Stimulated activated naive B cell treated with anti-CD40 and anti-IgM and Interleukin-4, amounts not matched to agents 10 μg/mL and 1 μg/mL and 100 μg/mL, for 72 hours (primary cell): ENCODE measurements around the gene CLTRN.
"Not testable (repeated sequence)": the region's sequence is repeated elsewhere in the genome, so short reads cannot be mapped to it uniquely, and the experiment has no call there.

Experiments
- ATAC-seq, 2 donors: fragments of 150-1000 bp; cut with Tn5 transposase; replicated peaks; 2 replicates each; pipeline ENCODE4 v1.10.0; 2021; ENCODE audit warnings: moderate library complexity in 1 of 2
- DNase-seq: peaks from one replicate; pipeline ENCODE4 v3.0.0; 2021
- H3K27ac Mint-ChIP-seq: one replicate; pipeline ENCODE4 v1.8.0; 2022; ENCODE audit warnings: mild to moderate bottlenecking, mixed read lengths
- H3K27me3 Mint-ChIP-seq, 2 donors: one replicate each; pipeline ENCODE4 v1.8.0; 2022; ENCODE audit warnings: mixed read lengths in 2 of 2
- H3K36me3 Mint-ChIP-seq, 2 donors: one replicate each; pipeline ENCODE4 v1.8.0; 2022; ENCODE audit warnings: mixed read lengths in 2 of 2, mild to moderate bottlenecking in 1 of 2
- H3K4me1 Mint-ChIP-seq, 2 donors: one replicate each; pipeline ENCODE4 v1.8.0; 2022; ENCODE audit warnings: mixed read lengths in 2 of 2, mild to moderate bottlenecking in 1 of 2
- H3K4me3 Mint-ChIP-seq, 2 donors: one replicate each; pipeline ENCODE4 v1.8.0; 2022; ENCODE audit warnings: mild to moderate bottlenecking in 2 of 2, mixed read lengths in 2 of 2, moderate library complexity in 1 of 2
- H3K9me3 Mint-ChIP-seq, 2 donors: one replicate each; pipeline ENCODE4 v1.8.0; 2022; ENCODE audit warnings: mixed read lengths in 2 of 2, mild to moderate bottlenecking in 1 of 2

CLTRN gene, protein sequence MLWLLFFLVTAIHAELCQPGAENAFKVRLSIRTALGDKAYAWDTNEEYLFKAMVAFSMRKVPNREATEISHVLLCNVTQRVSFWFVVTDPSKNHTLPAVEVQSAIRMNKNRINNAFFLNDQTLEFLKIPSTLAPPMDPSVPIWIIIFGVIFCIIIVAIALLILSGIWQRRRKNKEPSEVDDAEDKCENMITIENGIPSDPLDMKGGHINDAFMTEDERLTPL

DNA sequence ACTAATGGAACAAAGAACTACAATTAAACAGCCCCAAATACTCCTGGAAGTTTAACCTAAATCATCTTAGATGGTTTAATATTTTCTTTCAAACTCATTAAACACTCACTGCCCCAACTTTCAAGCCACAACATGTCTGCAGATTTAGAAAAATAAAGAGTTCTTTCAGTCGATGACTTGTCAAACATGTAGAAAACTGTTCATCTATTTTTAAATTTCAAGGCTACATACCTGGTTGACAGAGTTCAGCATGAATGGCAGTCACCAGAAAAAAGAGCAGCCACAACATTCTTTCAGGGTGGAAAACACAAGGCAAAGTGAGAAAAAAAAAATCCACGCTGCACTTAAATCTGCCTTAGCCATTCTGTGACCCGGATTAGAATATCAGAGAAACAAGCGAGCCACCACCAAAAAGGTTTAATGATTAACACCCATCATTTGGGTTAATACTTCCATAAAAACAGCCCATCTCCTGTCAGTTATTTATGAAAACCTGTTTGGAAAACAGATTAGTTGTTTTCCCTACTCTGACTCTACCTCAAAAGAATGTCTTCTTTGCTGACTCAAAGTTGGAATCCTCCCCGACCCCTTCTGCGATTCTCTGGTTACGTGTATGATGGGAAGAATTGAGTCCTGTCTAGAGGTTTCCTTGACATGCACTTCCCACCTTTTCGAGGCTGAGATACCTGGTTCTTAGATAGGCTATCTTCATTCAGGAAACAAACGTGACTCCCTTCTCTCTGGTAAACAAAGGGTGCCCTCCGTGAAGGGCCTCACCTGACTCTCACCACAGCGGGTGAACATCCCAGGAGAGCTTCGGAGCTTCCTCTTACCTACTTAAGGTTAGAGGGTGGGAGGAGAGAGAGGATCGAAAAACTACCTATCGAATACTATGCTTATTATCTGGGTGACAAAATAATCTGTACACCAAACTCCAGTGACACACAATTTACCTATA lies at the start of gene CLTRN:
Gene CLTRN (minus strand): TSS at position 319 of the 958 bp plus-strand sequence. CDS start 30 bp downstream, at position 289.
- H3K4me3 Mint-ChIP-seq: no peak within 1 kb of the TSS
- ATAC-seq: no peak
- no peaks in the 10 kb centered on the region for H3K9me3 Mint-ChIP-seq
- peaks cover 13 to 43% of the 10 kb centered on the region in 2 donors for H3K27me3 Mint-ChIP-seq
- DNase-seq: no peak
- no peak within 1 kb of the TSS for H3K27ac Mint-ChIP-seq
- no peaks in the 10 kb centered on the region for H3K36me3 Mint-ChIP-seq
- H3K4me1 Mint-ChIP-seq: no peaks in the 10 kb centered on the region

DNA sequence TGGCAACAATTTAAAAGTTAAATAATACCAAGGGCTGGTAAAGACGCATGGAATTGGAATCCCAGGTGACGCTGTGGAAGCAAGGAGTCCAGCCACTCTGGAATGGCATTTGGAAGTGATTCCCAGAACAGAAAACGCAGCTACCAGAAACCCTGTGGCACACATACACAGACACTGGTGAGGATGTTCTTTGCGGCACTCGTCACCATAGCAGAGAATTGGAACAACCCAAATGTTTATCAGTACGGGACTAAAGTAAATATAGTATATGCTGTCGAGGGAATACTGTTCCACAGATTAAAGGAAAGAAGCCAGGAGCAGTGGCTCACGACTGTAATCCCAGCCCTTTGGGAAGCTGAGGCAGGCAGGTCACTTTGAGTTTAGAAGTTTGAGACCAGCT lies 39.7 kb upstream of the CLTRN start:
- not testable (repeated sequence) for H3K27me3 Mint-ChIP-seq, ATAC-seq, DNase-seq, H3K4me3 Mint-ChIP-seq, H3K27ac Mint-ChIP-seq, H3K4me1 Mint-ChIP-seq, H3K9me3 Mint-ChIP-seq
- peaks cover 5 to 39% of the 10 kb centered on the region in 2 donors for H3K36me3 Mint-ChIP-seq

DNA sequence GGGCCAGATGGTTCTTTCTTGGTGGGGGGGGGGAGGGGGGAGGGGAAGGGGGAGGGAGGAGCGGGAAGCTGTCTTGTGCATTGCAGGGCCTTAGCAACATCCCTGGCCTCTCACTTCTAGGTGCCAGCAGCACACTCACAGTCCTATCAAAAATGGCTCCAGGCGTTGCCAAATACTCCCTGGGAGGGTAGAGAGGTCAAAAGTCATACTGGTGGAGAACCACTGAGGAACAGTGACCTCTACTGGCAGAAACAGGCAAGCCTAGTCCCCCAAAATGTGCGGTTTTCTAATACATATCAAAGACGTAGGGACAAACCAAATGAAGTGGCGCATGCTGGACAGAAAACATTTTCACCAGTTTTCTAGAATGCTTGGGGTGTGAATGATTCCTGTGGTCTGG lies 39.2 kb upstream of the CLTRN start:
- peak in 1 of 2 donors; percentile 64 for ATAC-seq
- H3K27ac Mint-ChIP-seq, DNase-seq, H3K27me3 Mint-ChIP-seq, H3K9me3 Mint-ChIP-seq, H3K4me3 Mint-ChIP-seq, H3K4me1 Mint-ChIP-seq: not testable (repeated sequence)
- H3K36me3 Mint-ChIP-seq: peaks cover 5 to 42% of the 10 kb centered on the region in 2 donors

DNA sequence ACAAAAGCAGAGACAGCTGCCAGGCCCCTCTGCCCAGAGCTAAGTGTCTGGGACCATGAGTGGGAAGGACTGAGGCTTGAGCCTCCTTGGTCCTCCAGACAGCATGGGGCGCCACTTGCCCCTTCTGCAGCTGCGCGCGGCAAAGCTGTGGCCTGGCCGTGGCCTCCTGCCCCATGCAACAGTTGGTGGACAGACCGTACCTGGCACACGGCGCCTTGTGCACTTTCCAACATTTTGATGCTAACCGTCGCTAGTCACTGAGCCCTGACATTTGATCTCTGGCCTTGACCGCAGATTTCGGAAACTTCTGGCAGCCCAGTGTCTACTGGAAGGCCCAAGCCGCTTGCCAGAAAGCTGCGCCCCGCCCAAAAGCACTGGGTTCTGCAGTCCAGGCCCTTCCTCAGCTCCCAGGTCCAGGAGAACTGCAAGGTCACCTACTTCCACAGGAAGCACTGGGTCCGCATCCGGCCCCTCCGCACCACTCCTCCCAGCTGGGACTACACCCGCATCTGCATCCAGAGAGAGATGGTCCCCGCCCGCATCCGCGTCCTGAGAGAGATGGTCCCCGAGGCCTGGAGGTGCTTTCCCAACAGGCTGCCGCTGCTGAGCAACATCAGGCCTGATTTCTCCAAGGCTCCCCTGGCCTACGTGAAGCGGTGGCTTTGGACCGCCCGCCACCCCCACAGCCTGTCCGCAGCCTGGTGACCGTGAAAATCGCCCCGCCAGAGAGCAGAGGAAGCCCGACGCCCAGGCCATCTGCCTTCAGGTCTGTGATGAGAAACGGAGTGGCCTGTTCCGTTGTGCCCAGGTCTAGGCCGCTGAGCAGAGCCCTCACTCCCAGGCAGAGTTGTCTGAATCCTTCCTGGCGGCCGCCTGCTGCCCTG lies 38.1 kb upstream of the CLTRN start:
- DNase-seq (no peak), ATAC-seq (no peak)
- Mint-ChIP-seq H3K4me3 (no peak overlapping the region), H3K9me3 (no peaks in the 10 kb centered on the region), H3K4me1 (no peaks in the 10 kb centered on the region), H3K27ac (no peak overlapping the region), H3K36me3 (peaks cover 5 to 37% of the 10 kb centered on the region in 2 donors), H3K27me3 (no peaks in the 10 kb centered on the region)

DNA sequence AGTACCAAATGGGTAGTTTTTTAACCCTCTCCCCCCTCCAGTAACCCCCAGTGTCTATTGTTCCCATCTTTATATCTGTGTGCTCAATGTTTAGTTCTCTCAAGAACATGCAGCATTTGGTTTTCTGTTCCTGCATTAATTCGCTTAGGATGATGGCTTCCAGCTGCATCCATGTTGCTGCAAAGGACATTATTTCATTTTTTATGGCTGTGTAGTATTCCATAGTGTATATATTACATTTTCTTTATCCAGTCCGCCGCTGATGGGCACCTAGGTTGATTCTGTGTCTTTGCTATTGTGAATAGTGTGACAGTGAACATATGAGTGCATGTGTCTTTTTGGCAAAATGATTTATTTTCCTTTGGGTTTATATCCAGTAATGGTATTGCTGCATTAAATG lies 31.9 kb upstream of the CLTRN start:
- Mint-ChIP-seq H3K27ac (no peak overlapping the region), H3K9me3 (no peaks in the 10 kb centered on the region), H3K36me3 (peaks cover 14 to 60% of the 10 kb centered on the region in 2 donors), H3K27me3 (no peaks in the 10 kb centered on the region), H3K4me1 (peaks cover 2 to 6% of the 10 kb centered on the region in 2 donors), H3K4me3 (no peak overlapping the region)
- ATAC-seq: no peak
- no peak for DNase-seq

DNA sequence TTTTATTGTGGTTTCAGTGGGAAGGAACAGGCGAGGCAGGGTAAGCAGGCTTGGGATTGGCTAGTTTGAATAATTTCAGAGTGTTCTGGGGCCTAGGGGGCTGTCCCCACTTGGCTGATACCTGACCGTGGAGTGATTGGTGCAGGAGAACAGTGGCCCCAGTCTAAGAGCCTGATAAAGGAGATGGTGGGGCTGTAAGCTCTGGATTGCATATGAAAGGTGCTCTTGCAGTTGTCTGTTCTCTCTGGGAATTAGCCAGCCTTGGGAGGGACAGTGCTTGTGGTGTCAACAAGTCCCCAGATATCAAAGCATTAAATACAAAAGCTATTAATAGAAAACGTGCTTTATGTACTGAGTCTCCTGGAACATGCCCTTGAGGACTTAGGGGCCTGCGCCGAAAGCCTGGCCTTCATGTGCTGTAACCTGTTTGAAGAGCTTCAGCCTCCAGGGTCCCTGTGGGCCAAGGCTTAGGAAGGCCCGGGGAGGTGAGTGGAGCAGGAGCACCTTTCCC lies 30.4 kb upstream of the CLTRN start:
- peak overlapping the region in 1 of 2 donors; percentile 30 for H3K4me3 Mint-ChIP-seq
- H3K4me1 Mint-ChIP-seq: peaks cover 3 to 6% of the 10 kb centered on the region in 2 donors
- DNase-seq (no peak), ATAC-seq (no peak)
- H3K36me3 Mint-ChIP-seq: peaks cover 22 to 63% of the 10 kb centered on the region in 2 donors
- H3K9me3 Mint-ChIP-seq: no peaks in the 10 kb centered on the region
- H3K27me3 Mint-ChIP-seq: no peaks in the 10 kb centered on the region
- no peak overlapping the region for H3K27ac Mint-ChIP-seq

DNA sequence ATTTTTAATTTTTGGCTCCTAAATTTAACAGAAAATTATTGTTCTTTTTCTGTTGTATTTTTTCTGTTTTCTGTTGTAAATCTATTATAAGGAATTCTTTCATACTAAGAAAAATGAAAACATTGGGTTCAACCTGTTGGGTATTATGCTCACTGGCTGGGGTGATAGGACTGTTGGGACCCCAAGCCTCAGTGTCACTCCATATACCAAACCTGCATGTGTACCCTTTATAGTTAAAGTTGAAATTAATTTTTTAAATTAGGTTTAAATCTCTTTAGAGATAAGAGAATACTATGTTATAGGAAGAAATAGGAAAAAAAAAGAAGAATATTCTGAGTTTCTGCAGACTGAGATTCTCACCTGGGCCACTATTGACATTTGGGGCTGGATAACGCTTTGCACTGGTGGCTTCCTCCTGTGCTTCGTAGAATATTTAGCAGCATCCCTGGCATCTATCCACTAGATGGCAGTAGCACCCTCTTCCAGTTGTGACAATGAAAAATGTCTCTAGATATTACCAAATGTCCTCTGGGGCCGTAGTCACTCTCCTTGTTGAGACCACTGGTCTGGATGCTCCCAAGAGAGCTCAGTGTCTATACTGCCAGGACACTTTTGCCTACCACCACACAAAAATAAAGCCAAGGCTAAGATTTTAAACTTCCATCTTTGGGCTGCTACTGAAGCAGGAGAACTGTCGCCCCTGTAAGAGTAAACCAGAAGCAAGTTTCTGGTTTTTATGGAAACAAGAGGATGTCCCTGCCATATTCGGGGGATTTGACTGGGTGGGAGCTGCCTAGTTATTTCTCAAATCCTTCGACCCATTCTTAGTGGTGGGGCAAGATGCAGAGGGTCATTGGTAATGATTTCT lies 22.4 kb upstream of the CLTRN start:
- DNase-seq (peak; percentile 28), ATAC-seq (peak; percentile 75 to 87)
- H3K36me3 Mint-ChIP-seq: peaks cover 8 to 25% of the 10 kb centered on the region in 2 donors
- no peaks in the 10 kb centered on the region for H3K9me3 Mint-ChIP-seq
- no peak overlapping the region for H3K27ac Mint-ChIP-seq
- peaks cover 6 to 12% of the 10 kb centered on the region in 2 donors for H3K4me1 Mint-ChIP-seq
- no peaks in the 10 kb centered on the region for H3K27me3 Mint-ChIP-seq
- no peak overlapping the region for H3K4me3 Mint-ChIP-seq

DNA sequence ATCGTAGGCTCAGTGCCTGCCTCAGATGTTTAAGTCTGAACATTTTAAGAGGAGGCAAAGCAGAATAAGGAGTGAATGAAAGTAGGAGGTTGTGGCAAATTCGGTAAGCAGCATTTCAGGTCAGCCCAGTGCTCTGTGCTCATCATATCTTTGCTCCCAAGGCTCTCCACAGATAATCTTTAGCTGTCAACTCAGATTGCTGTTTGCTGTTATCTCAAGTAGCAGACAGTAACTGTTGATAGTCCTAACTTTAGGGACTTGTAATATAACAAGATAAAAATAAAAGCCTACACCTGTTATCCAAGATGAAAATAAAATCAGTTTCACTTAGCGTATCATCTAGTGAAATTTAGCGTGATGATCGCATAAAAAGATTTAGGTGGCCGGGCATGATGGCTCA lies 18.6 kb upstream of the CLTRN start:
- no peak overlapping the region for H3K27ac Mint-ChIP-seq
- H3K36me3 Mint-ChIP-seq: peaks cover 4 to 16% of the 10 kb centered on the region in 2 donors
- DNase-seq (no peak), ATAC-seq (no peak)
- H3K4me1 Mint-ChIP-seq: peaks cover 13 to 18% of the 10 kb centered on the region in 2 donors
- no peaks in the 10 kb centered on the region for H3K27me3 Mint-ChIP-seq
- no peak overlapping the region for H3K4me3 Mint-ChIP-seq
- no peaks in the 10 kb centered on the region for H3K9me3 Mint-ChIP-seq

DNA sequence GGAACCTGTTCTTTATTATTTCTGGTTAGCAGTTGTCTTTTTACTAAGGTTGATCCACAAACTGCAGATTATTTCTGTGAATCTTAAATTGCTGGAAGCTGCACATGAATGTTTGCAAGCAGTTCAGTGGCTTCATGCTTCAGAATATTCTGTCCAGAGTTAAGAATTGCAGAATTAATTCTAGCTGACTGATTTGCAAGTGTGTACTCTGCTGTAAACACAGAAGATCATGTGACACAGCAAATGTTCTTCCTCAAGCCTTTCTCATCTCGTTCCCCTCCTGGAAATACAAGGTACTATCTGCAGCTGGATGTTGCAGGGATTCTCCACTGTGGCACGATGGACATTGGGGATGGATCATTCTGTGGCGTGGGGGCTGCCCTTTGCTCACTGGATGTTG lies 16.8 kb upstream of the CLTRN start:
- Mint-ChIP-seq H3K9me3 (no peaks in the 10 kb centered on the region), H3K36me3 (peaks cover 6 to 19% of the 10 kb centered on the region in 2 donors), H3K4me1 (peaks cover 15 to 18% of the 10 kb centered on the region in 2 donors), H3K27me3 (no peaks in the 10 kb centered on the region), H3K4me3 (no peak overlapping the region), H3K27ac (no peak overlapping the region)
- ATAC-seq: no peak
- DNase-seq: no peak

DNA sequence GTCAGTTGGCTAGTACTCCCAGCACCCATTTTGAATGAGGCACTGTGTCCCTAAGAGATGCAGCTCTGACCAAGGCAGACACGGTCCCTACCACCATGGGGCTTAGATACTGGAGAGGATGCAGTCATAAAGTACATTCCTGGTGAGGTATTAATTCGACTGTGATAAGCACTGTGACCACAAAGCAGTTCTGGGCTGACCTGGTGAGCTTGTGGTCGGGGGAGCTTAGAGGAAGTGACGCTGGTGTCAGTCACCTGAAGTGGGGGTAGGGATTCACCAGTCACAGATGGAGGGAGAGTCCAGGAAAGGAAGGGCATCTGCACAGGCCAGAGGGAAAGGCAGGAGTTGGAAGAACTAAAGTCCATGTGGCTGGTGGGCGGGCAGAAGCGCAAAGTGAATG lies 15.8 kb upstream of the CLTRN start:
- DNase-seq (peak; percentile 4), ATAC-seq (peak; percentile 32 to 50)
- no peaks in the 10 kb centered on the region for H3K9me3 Mint-ChIP-seq
- peaks cover 10 to 18% of the 10 kb centered on the region in 2 donors for H3K4me1 Mint-ChIP-seq
- peaks cover 6 to 19% of the 10 kb centered on the region in 2 donors for H3K36me3 Mint-ChIP-seq
- H3K4me3 Mint-ChIP-seq: no peak overlapping the region
- no peaks in the 10 kb centered on the region for H3K27me3 Mint-ChIP-seq
- H3K27ac Mint-ChIP-seq: peak overlapping the region; percentile 60

DNA sequence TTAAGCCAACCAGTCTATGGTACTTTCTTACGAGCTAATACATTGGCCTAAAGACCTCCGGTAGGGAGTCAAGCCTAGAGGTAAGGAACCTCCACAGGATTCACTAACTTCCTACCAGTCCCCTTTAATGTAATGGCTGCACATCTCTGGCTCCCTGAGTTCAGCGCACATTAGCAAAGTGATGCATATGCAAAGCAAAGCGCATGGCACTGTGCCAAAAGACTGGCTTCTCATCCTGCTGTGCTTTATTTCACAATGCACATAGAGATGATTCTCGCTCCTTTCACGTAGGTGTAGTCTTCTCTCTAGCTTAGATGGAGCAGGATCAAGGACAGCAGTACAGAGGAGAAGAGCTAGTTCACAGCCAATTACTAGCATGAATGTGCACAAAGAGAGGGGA lies 14.6 kb upstream of the CLTRN start:
- ATAC-seq (no peak), DNase-seq (no peak)
- H3K4me3 Mint-ChIP-seq: no peak overlapping the region
- H3K27ac Mint-ChIP-seq: no peak overlapping the region
- H3K27me3 Mint-ChIP-seq: no peaks in the 10 kb centered on the region
- no peaks in the 10 kb centered on the region for H3K9me3 Mint-ChIP-seq
- peaks cover 6 to 19% of the 10 kb centered on the region in 2 donors for H3K36me3 Mint-ChIP-seq
- H3K4me1 Mint-ChIP-seq: peaks cover 7 to 18% of the 10 kb centered on the region in 2 donors

DNA sequence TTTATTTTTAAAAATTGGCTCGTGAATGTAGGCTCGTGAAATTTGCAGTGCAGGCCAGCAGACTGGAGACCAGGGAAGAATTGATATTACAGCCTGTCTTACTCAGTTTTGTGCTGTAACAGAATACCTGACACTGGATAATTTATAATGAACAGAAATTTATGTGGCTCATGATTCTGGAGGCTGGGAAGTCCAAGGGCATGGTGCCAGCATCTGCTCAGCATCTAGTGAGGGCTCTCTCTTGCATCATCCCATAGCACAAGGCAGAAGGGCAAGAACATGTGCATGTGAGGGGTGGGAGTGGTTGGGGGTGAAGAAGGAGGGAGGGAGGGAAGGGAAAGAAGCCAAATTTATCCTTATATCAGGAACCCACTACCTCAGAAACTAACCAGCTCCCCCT lies 13.7 kb upstream of the CLTRN start:
- no peak overlapping the region for H3K4me3 Mint-ChIP-seq
- peaks cover 6 to 19% of the 10 kb centered on the region in 2 donors for H3K36me3 Mint-ChIP-seq
- peaks cover 7 to 23% of the 10 kb centered on the region in 2 donors for H3K4me1 Mint-ChIP-seq
- H3K27me3 Mint-ChIP-seq: no peaks in the 10 kb centered on the region
- no peak overlapping the region for H3K27ac Mint-ChIP-seq
- no peaks in the 10 kb centered on the region for H3K9me3 Mint-ChIP-seq
- DNase-seq (no peak), ATAC-seq (no peak)

DNA sequence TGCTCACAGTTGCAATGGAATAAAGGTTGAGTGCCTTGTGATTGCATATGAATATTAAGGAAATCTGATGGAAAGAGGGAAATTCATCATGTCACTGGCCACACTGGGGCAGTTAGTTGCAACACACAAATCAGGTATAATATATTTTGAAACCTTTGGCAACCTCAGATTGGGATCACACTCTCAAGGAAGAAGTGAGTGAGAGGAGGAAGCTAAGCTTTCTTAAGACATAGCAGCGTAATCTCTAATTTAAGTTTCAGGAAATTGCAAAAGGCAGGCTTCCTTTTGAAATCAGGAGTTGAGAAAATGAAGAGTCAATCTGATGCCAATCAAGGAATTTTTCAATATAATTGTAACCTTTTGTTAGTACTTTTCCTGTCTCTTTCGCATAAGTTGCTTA lies 12.3 kb upstream of the CLTRN start:
- no peaks in the 10 kb centered on the region for H3K27me3 Mint-ChIP-seq
- H3K4me1 Mint-ChIP-seq: peaks cover 7 to 23% of the 10 kb centered on the region in 2 donors
- DNase-seq (no peak), ATAC-seq (no peak)
- no peak overlapping the region for H3K4me3 Mint-ChIP-seq
- peaks cover 6 to 19% of the 10 kb centered on the region in 2 donors for H3K36me3 Mint-ChIP-seq
- H3K27ac Mint-ChIP-seq: no peak overlapping the region
- no peaks in the 10 kb centered on the region for H3K9me3 Mint-ChIP-seq
